Astrocyte (in vitro differentiated cells and primary cell): ENCODE results near the gene DUSP14. TPM values are rescaled to one million over a fixed set of nuclear protein-coding genes. Genes with fewer than 3 reads are reported as not detected.
A peak's percentile ranks its signal among the peaks of the same experiment; 100 is the strongest.

Experiments used
- DNase-seq: peaks from one replicate; pipeline ENCODE4 v3.0.0-alpha.2; 2010; ENCODE audit warnings: low read depth
- FAIRE-seq: peaks from 2 replicates; lab custom pipeline; 2011; peaks lifted over from hg19 to GRCh38; lab: Jason Lieb, UNC
- H2AFZ ChIP-seq: 2 replicates; pipeline ENCODE4 v1.6.0; 2012; ENCODE audit warnings: low read depth, low read length, inconsistent platforms
- H3K27ac ChIP-seq: 2 replicates; pipeline ENCODE4 v1.5.1; 2011; ENCODE audit warnings: low read depth, low read length, inconsistent platforms
- H3K27me3 ChIP-seq: 2 replicates; pipeline ENCODE4 v1.6.0; 2011; ENCODE audit warnings: low read length, inconsistent platforms; ENCODE audit not compliant: insufficient read depth
- H3K36me3 ChIP-seq: 2 replicates; pipeline ENCODE4 v1.5.1; 2011; ENCODE audit warnings: low read length, inconsistent platforms; ENCODE audit not compliant: insufficient read depth
- H3K4me1 ChIP-seq: 2 replicates; pipeline ENCODE4 v1.5.1; 2011; ENCODE audit warnings: low read length, inconsistent platforms; ENCODE audit not compliant: insufficient read depth
- H3K4me2 ChIP-seq: 2 replicates; pipeline ENCODE4 v1.6.0; 2012; ENCODE audit warnings: low read length, inconsistent platforms
- H3K4me3 ChIP-seq: 2 replicates; pipeline ENCODE4 v1.5.1; 2011; ENCODE audit warnings: low read depth, mild to moderate bottlenecking, low read length, inconsistent platforms; ENCODE audit not compliant: insufficient read depth
- H3K79me2 ChIP-seq: 2 replicates; pipeline ENCODE4 v1.6.0; 2012; ENCODE audit warnings: mild to moderate bottlenecking, low read length, inconsistent platforms; ENCODE audit not compliant: insufficient read depth
- H3K9ac ChIP-seq: 2 replicates; pipeline ENCODE4 v1.6.0; 2012; ENCODE audit warnings: mild to moderate bottlenecking, low read length, inconsistent platforms
- H3K9me3 ChIP-seq: 2 replicates; pipeline ENCODE4 v1.5.1; 2012; ENCODE audit warnings: low read depth, mild to moderate bottlenecking, low read length, inconsistent platforms; ENCODE audit not compliant: insufficient read depth
- H4K20me1 ChIP-seq: 2 replicates; pipeline ENCODE4 v1.6.0; 2012; ENCODE audit warnings: low read length, inconsistent platforms; ENCODE audit not compliant: insufficient read depth
- H3K27ac Mint-ChIP-seq: one replicate; pipeline ENCODE4 v1.8.0; 2021; ENCODE audit warnings: mild to moderate bottlenecking, mixed read lengths; ENCODE audit not compliant: unreplicated experiment
- H3K27me3 Mint-ChIP-seq: one replicate; pipeline ENCODE4 v1.8.0; 2021; ENCODE audit warnings: low read depth, mixed read lengths; ENCODE audit not compliant: unreplicated experiment
- H3K36me3 Mint-ChIP-seq: one replicate; pipeline ENCODE4 v1.8.0; 2021; ENCODE audit warnings: low read depth, mixed read lengths; ENCODE audit not compliant: unreplicated experiment
- H3K4me1 Mint-ChIP-seq: one replicate; pipeline ENCODE4 v1.8.0; 2021; ENCODE audit warnings: low read depth, mixed read lengths; ENCODE audit not compliant: unreplicated experiment
- H3K4me3 Mint-ChIP-seq: one replicate; pipeline ENCODE4 v1.8.0; 2021; ENCODE audit warnings: mild to moderate bottlenecking, moderate library complexity, mixed read lengths; ENCODE audit not compliant: unreplicated experiment
- H3K9me3 Mint-ChIP-seq: one replicate; pipeline ENCODE4 v1.8.0; 2021; ENCODE audit warnings: mild to moderate bottlenecking, mixed read lengths; ENCODE audit not compliant: unreplicated experiment
- EZH2 ChIP-seq: IDR thresholded peaks from 2 replicates; pipeline ENCODE4 v1.6.1; 2012; ENCODE audit warnings: mild to moderate bottlenecking, low read length, inconsistent platforms; ENCODE audit not compliant: insufficient read depth
- total RNA-seq: library from RNA; stranded (reverse); gene quantifications from 2 replicates; pipeline ENCODE4 v1.2.1, GENCODE V29; 2021
- TF ChIP-seq, protein P1 (sequence below): IDR thresholded peaks from 2 replicates; pipeline ENCODE4 v1.5.1; 2011; ENCODE audit warnings: low read depth, mild to moderate bottlenecking, inconsistent platforms, low read length, moderate library complexity; ENCODE audit not compliant: insufficient read depth

The DUSP14 gene
- total RNA-seq, 1 donor from 2014 or later: 69.1 TPM

DNA sequence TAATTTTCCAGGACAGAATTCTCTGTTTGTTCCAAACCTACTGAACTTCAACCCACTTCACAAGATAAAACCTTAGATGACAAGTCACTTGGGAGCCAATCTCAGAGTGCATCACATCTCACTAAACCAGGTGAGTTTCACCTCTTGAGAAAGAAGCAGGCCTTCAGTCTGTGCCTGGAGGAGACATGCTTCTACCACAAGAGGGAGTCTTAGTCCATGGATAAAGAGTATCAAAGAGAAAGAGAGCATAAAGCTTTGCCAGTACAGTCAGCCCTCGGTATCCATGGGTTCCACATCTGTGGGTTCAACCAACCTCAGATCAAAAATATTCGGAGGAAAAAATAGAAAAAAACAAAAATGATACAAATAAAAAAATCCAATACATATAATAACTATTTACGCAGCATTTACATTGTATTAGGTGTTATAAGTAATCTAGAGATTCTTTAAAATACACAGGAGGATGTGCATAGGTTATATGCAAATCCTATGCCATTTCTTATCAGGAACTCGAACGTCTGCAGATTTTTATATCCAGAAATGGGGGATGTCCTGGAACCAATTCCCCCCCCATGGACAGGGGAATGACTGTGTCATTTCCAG, 37.7 kb downstream of the DUSP14 start:
- Mint-ChIP-seq H3K27me3 (no peaks in the 10 kb centered on the region), H3K9me3 (no peaks in the 10 kb centered on the region), H3K4me3 (no peak overlapping the region), H3K27ac (no peak overlapping the region), H3K36me3 (peaks cover 19% of the 10 kb centered on the region), H3K4me1 (peaks cover 9% of the 10 kb centered on the region)
- Histone ChIP-seq H3K9me3 (no peaks in the 10 kb centered on the region), H3K27ac (no peak overlapping the region), H3K79me2 (no peaks in the 10 kb centered on the region), H3K4me3 (no peak overlapping the region), H3K9ac (no peak overlapping the region), H3K36me3 (peaks cover 27% of the 10 kb centered on the region), H3K4me2 (no peak overlapping the region), H3K27me3 (no peaks in the 10 kb centered on the region), H4K20me1 (peaks cover 8% of the 10 kb centered on the region), H2AFZ (no peak overlapping the region), H3K4me1 (no peaks in the 10 kb centered on the region)
- TF ChIP-seq, protein P1, sequence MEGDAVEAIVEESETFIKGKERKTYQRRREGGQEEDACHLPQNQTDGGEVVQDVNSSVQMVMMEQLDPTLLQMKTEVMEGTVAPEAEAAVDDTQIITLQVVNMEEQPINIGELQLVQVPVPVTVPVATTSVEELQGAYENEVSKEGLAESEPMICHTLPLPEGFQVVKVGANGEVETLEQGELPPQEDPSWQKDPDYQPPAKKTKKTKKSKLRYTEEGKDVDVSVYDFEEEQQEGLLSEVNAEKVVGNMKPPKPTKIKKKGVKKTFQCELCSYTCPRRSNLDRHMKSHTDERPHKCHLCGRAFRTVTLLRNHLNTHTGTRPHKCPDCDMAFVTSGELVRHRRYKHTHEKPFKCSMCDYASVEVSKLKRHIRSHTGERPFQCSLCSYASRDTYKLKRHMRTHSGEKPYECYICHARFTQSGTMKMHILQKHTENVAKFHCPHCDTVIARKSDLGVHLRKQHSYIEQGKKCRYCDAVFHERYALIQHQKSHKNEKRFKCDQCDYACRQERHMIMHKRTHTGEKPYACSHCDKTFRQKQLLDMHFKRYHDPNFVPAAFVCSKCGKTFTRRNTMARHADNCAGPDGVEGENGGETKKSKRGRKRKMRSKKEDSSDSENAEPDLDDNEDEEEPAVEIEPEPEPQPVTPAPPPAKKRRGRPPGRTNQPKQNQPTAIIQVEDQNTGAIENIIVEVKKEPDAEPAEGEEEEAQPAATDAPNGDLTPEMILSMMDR: peak; percentile 83
- no peak for TF ChIP-seq EZH2
- DNase-seq (peak; percentile 32), FAIRE-seq (no peak)

GRCh38 chr17:37530420-37530819, 40.7 kb downstream of the DUSP14 start:
- H3K4me2 ChIP-seq: no peak overlapping the region
- H3K27me3 ChIP-seq: no peaks in the 10 kb centered on the region
- H3K79me2 ChIP-seq: no peaks in the 10 kb centered on the region
- DNase-seq (peak; percentile 26), FAIRE-seq (no peak)
- Mint-ChIP-seq H3K4me1 (peaks cover 9% of the 10 kb centered on the region), H3K27me3 (no peaks in the 10 kb centered on the region), H3K27ac (peak overlapping the region; percentile 26), H3K9me3 (no peaks in the 10 kb centered on the region), H3K36me3 (peaks cover 11% of the 10 kb centered on the region), H3K4me3 (no peak overlapping the region)
- H4K20me1 ChIP-seq: peaks cover 8% of the 10 kb centered on the region
- H2AFZ ChIP-seq: no peak overlapping the region
- H3K9me3 ChIP-seq: no peaks in the 10 kb centered on the region
- peaks cover 23% of the 10 kb centered on the region for H3K36me3 ChIP-seq
- H3K4me1 ChIP-seq: no peaks in the 10 kb centered on the region
- TF ChIP-seq, protein P1: no peak
- TF ChIP-seq EZH2: no peak
- no peak overlapping the region for H3K9ac ChIP-seq
- H3K27ac ChIP-seq: no peak overlapping the region
- no peak overlapping the region for H3K4me3 ChIP-seq

DNA sequence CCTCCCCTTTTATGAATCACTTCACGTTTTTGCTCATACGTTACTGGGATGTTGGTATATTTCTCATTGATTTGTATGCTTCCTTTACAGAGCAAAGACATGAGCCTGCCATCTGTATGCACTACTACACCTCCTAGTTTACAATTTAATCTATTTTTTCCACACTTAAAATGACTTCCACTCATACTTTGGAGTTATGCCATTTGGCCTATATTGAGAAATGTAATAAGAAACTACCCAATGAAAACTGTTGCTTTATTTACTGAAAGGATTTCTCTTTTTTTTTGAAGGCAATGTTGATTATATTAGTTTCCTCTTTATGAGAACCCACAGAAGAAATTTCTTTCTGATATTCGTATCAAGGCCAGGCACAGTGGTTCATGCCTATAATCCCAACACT, 43.1 kb downstream of the DUSP14 start:
- Histone ChIP-seq H4K20me1 (peaks cover 1% of the 10 kb centered on the region), H3K4me2 (no peak overlapping the region), H3K9me3 (no peaks in the 10 kb centered on the region), H3K9ac (no peak overlapping the region), H3K36me3 (peaks cover 41% of the 10 kb centered on the region), H3K27me3 (no peaks in the 10 kb centered on the region), H3K27ac (no peak overlapping the region), H3K4me1 (no peaks in the 10 kb centered on the region), H2AFZ (no peak overlapping the region), H3K79me2 (no peaks in the 10 kb centered on the region), H3K4me3 (no peak overlapping the region)
- H3K27me3 Mint-ChIP-seq: no peaks in the 10 kb centered on the region
- peaks cover 9% of the 10 kb centered on the region for H3K4me1 Mint-ChIP-seq
- TF ChIP-seq, protein P1: no peak
- no peak for TF ChIP-seq EZH2
- FAIRE-seq (no peak), DNase-seq (no peak)
- no peak overlapping the region for H3K4me3 Mint-ChIP-seq
- H3K27ac Mint-ChIP-seq: no peak overlapping the region
- peaks cover 28% of the 10 kb centered on the region for H3K36me3 Mint-ChIP-seq
- no peaks in the 10 kb centered on the region for H3K9me3 Mint-ChIP-seq
